GM12878 (cell line): ENCODE data around the gene PTMA. TPM values are rescaled to one million over a fixed set of nuclear protein-coding genes. Genes with fewer than 3 reads are reported as not detected.

Source experiments
- ASH2L ChIP-seq: fragments of 300-600, 200-600 bp; sonication (generic); IDR thresholded peaks from 2 replicates; pipeline ENCODE4 v1.6.1; 2017; ENCODE audit warnings: low read depth, mild to moderate bottlenecking, borderline replicate concordance
- DPF2 ChIP-seq: fragments of 450-650 bp; IDR thresholded peaks from 2 replicates; pipeline ENCODE4 v1.6.1; 2017; ENCODE audit warnings: mild to moderate bottlenecking
- SREBF2 ChIP-seq: IDR thresholded peaks from 2 replicates; pipeline ENCODE4 v1.6.1; 2012; ENCODE audit warnings: mild to moderate bottlenecking, low read length
- ZSCAN29 ChIP-seq: fragments of 450-650 bp; IDR thresholded peaks from 2 replicates; pipeline ENCODE4 v1.6.1; 2017; ENCODE audit warnings: mild to moderate bottlenecking, moderate library complexity
- polyA plus RNA-seq, 11 experiments: library from polyadenylated mRNA; depleted of rRNA in 4 of 11; unstranded in 6 of 11; stranded (reverse) in 5 of 11; fragments of >200 nt; fragmentation: Nextera tagmentation in 4 of 11; fragmentation: Illumina TruSeq in 1 of 11; extraction: Ambion mirVana in 4 of 11; extraction: Trizol in 1 of 11; gene quantifications; 1 replicate in 1 of 11; 2 replicates in 10 of 11; pipeline versions ENCODE4 v1.2.1 to v1.2.3, GENCODE V29; 2011 to 2016; ENCODE audit warnings: inconsistent platforms in 2 of 11, missing spikeins in 2 of 11, low read depth in 1 of 11
- total RNA-seq, 4 experiments: library from RNA; depleted of rRNA in 3 of 4; stranded (reverse); fragments of >200 nt in 3 of 4; fragmentation: Illumina TruSeq in 1 of 4; extraction: Trizol in 1 of 4; gene quantifications; 2 replicates each; pipeline versions ENCODE4 v1.2.1 to v1.2.3, GENCODE V29; 2013 to 2021
- TF ChIP-seq, protein P1 (sequence below): IDR thresholded peaks from 2 replicates; pipeline ENCODE4 v1.6.1; 2012; ENCODE audit warnings: mild to moderate bottlenecking, low read depth, low read length
- TF ChIP-seq, protein P2 (sequence below): IDR thresholded peaks from 2 replicates; pipeline ENCODE4 v1.6.1; 2012; ENCODE audit warnings: low read depth, low read length, improper control_type of control experiment

PTMA gene
- total and polyA plus RNA-seq, 10 of the 15 experiments (the other 5 are each of a cell fraction or from before 2014, with no cell fraction given), result 1,144 to 5,018 (median 3,464) TPM

DNA sequence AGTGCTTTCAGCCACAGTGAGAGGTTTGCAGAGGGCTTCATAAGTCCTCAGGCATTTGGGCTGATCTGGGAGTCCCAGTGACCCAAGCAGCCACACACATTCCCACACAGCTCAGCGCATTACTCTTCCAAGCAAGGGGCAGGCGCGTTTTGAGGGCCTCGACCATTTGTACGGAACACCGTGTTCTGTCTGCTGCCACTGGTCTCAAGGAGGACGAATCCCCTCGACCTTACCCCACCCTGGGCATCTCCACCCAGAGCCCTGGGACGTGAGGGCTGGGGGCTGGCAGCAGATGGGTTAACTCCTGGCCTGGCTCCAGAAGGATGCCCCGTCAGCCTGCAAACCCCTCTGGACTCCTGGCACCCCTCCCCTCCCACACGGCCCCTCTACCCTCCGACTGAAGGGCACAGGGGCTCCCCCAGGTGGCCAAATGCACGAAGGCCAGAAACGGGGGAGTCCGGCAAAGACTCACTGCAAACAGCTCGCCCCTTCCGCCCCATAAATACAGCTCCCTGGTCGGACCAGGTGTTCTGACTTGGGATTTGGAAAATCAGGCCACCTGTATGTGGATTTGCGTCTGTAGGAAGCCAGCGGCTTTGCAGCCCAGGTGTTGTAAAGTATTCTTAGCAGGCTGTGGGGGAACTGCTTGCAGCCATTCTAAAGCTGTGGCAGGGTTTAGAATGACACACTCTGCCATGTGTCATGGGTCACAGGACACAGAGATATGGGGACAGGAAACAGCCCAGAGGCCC lies 33.6 kb upstream of the PTMA start (continued):
- TF ChIP-seq, protein P1, sequence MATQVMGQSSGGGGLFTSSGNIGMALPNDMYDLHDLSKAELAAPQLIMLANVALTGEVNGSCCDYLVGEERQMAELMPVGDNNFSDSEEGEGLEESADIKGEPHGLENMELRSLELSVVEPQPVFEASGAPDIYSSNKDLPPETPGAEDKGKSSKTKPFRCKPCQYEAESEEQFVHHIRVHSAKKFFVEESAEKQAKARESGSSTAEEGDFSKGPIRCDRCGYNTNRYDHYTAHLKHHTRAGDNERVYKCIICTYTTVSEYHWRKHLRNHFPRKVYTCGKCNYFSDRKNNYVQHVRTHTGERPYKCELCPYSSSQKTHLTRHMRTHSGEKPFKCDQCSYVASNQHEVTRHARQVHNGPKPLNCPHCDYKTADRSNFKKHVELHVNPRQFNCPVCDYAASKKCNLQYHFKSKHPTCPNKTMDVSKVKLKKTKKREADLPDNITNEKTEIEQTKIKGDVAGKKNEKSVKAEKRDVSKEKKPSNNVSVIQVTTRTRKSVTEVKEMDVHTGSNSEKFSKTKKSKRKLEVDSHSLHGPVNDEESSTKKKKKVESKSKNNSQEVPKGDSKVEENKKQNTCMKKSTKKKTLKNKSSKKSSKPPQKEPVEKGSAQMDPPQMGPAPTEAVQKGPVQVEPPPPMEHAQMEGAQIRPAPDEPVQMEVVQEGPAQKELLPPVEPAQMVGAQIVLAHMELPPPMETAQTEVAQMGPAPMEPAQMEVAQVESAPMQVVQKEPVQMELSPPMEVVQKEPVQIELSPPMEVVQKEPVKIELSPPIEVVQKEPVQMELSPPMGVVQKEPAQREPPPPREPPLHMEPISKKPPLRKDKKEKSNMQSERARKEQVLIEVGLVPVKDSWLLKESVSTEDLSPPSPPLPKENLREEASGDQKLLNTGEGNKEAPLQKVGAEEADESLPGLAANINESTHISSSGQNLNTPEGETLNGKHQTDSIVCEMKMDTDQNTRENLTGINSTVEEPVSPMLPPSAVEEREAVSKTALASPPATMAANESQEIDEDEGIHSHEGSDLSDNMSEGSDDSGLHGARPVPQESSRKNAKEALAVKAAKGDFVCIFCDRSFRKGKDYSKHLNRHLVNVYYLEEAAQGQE, result 0 out of 2 replicates have a peak, but pooled peaks have one; percentile 21
- no peak for TF ChIP-seq SREBF2
- TF ChIP-seq ZSCAN29, result no peak
- 0 out of 2 replicates have a peak, but pooled peaks have one; percentile 93 for TF ChIP-seq ASH2L
- TF ChIP-seq, protein P2, sequence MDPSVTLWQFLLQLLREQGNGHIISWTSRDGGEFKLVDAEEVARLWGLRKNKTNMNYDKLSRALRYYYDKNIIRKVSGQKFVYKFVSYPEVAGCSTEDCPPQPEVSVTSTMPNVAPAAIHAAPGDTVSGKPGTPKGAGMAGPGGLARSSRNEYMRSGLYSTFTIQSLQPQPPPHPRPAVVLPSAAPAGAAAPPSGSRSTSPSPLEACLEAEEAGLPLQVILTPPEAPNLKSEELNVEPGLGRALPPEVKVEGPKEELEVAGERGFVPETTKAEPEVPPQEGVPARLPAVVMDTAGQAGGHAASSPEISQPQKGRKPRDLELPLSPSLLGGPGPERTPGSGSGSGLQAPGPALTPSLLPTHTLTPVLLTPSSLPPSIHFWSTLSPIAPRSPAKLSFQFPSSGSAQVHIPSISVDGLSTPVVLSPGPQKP, result no peak
- TF ChIP-seq DPF2, result peak; percentile 80; the same call in 1 of the 2 replicates
- TF ChIP-seq, all 136 proteins: peak for 40
